Muscle layer of colon (tissue), 2 donors: Measurements from ENCODE around the gene USP34.

Source experiments
- H3K27ac ChIP-seq: one replicate; pipeline ENCODE4 v1.7.0; 2013; ENCODE audit warnings: low read depth, mild to moderate bottlenecking, low read length, moderate library complexity
- H3K27me3 ChIP-seq, 2 donors: one replicate each; pipeline ENCODE4 v1.7.0; 2013; ENCODE audit warnings: low read length in 2 of 2, mild to moderate bottlenecking in 2 of 2; ENCODE audit not compliant: insufficient read depth in 2 of 2, control insufficient read depth in 1 of 2
- H3K36me3 ChIP-seq: one replicate; pipeline ENCODE4 v1.7.0; 2013; ENCODE audit warnings: mild to moderate bottlenecking, low read length; ENCODE audit not compliant: insufficient read depth
- H3K4me1 ChIP-seq: one replicate; pipeline ENCODE4 v1.7.0; 2013; ENCODE audit warnings: mild to moderate bottlenecking, low read length; ENCODE audit not compliant: insufficient read depth
- H3K4me3 ChIP-seq, 2 donors: one replicate each; pipeline ENCODE4 v1.7.0; 2013; ENCODE audit warnings: low read length in 2 of 2, low read depth in 1 of 2, mild to moderate bottlenecking in 1 of 2, moderate library complexity in 1 of 2
- H3K9ac ChIP-seq: one replicate; pipeline ENCODE4 v1.7.0; 2013; ENCODE audit warnings: low read length
- H3K9me3 ChIP-seq: one replicate; pipeline ENCODE4 v1.7.0; 2013; ENCODE audit warnings: mild to moderate bottlenecking, low read length
- donor health status: abdominal sarcoma.
- donor health status: Adenocarcinoma of cecum.

Gene USP34

GRCh38 chr2:61438670-61439069 lies 32.2 kb downstream of the USP34 start:
- Histone ChIP-seq H3K27ac (no peak overlapping the region), H3K4me3 (no peak overlapping the region), H3K4me1 (peaks cover 12% of the 10 kb centered on the region), H3K27me3 (no peaks in the 10 kb centered on the region), H3K9me3 (no peaks in the 10 kb centered on the region), H3K9ac (no peak overlapping the region), H3K36me3 (no peaks in the 10 kb centered on the region)

DNA sequence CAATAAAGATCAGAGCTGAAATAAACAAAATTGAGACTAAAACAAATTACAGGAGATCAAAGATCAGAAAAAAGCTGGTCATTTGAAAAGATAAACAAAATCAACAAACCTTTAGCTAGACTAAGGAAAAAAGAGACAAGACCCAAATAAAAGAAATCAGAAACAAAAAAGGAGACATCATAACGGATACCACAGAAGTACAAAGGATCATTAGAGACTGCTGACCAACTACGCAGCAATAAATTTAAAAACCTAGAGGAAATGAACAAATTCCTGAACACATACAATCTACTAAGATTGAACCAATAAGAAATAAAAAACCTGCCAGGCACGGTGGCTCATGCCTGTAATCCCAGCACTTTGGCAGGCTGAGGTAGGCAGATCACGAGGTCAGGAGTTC lies 33.7 kb downstream of the USP34 start:
- Histone ChIP-seq H3K36me3 (no peaks in the 10 kb centered on the region), H3K4me3 (no peak overlapping the region), H3K9ac (no peak overlapping the region), H3K27ac (no peak overlapping the region), H3K4me1 (peaks cover 14% of the 10 kb centered on the region), H3K9me3 (no peaks in the 10 kb centered on the region), H3K27me3 (no peaks in the 10 kb centered on the region)

- no peak overlapping the region for H3K9ac ChIP-seq
- H3K4me3 ChIP-seq: no peak overlapping the region
- peaks cover 14% of the 10 kb centered on the region for H3K4me1 ChIP-seq
- no peaks in the 10 kb centered on the region for H3K9me3 ChIP-seq
- H3K36me3 ChIP-seq: no peaks in the 10 kb centered on the region
- H3K27me3 ChIP-seq: no peaks in the 10 kb centered on the region
- H3K27ac ChIP-seq: no peak overlapping the region
These were observed 34.8 kb downstream of the USP34 start for GRCh38 chr2:61436092-61436491.

GRCh38 chr2:61435291-61435690 lies 35.6 kb downstream of the USP34 start:
- H3K9me3 ChIP-seq: no peaks in the 10 kb centered on the region
- no peaks in the 10 kb centered on the region for H3K27me3 ChIP-seq
- H3K4me3 ChIP-seq: no peak overlapping the region
- H3K4me1 ChIP-seq: peaks cover 14% of the 10 kb centered on the region
- H3K27ac ChIP-seq: no peak overlapping the region
- H3K36me3 ChIP-seq: no peaks in the 10 kb centered on the region
- no peak overlapping the region for H3K9ac ChIP-seq

GRCh38 chr2:61434314-61434713 lies 36.6 kb downstream of the USP34 start:
- H3K9me3 ChIP-seq: no peaks in the 10 kb centered on the region
- peaks cover 9% of the 10 kb centered on the region for H3K4me1 ChIP-seq
- H3K4me3 ChIP-seq: no peak overlapping the region
- no peaks in the 10 kb centered on the region for H3K27me3 ChIP-seq
- H3K9ac ChIP-seq: no peak overlapping the region
- no peak overlapping the region for H3K27ac ChIP-seq
- H3K36me3 ChIP-seq: no peaks in the 10 kb centered on the region

- Histone ChIP-seq H3K4me3 (no peak overlapping the region), H3K27me3 (no peaks in the 10 kb centered on the region), H3K27ac (no peak overlapping the region)
These were observed 37.3 kb downstream of the USP34 start for GRCh38 chr2:61433606-61434005.

GRCh38 chr2:61432990-61433389 lies 37.9 kb downstream of the USP34 start:
- no peak overlapping the region for H3K27ac ChIP-seq
- no peaks in the 10 kb centered on the region for H3K27me3 ChIP-seq
- no peak overlapping the region for H3K9ac ChIP-seq
- peaks cover 7% of the 10 kb centered on the region for H3K4me1 ChIP-seq
- no peaks in the 10 kb centered on the region for H3K9me3 ChIP-seq
- H3K36me3 ChIP-seq: no peaks in the 10 kb centered on the region
- no peak overlapping the region for H3K4me3 ChIP-seq

More at GRCh38 chr2:61433606-61434005, 37.3 kb downstream of the USP34 start:
- Histone ChIP-seq H3K9ac (no peak overlapping the region), H3K9me3 (no peaks in the 10 kb centered on the region), H3K36me3 (no peaks in the 10 kb centered on the region), H3K4me1 (peaks cover 7% of the 10 kb centered on the region)

DNA sequence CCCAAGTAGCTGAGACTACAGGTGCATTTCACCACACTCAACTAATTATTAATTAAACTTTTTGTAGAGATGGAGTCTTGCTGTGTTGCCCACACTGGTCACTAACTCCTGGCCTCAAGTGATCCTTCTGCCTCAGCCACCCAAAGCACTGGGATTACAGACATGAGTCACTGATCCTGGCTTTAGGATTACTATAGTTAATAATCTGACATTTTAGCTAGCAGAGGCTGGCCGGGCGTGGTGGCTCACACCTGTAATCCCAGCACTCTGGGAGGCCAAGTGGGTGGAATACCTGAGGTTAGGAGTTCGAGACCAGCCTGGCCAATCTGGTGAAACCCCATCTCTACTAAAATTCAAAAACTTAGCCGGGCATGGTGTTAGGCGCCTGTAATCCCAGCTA lies 39.5 kb downstream of the USP34 start:
- no peak overlapping the region for H3K27ac ChIP-seq
- peaks cover 9% of the 10 kb centered on the region for H3K4me1 ChIP-seq
- no peaks in the 10 kb centered on the region for H3K36me3 ChIP-seq
- no peak overlapping the region for H3K4me3 ChIP-seq
- no peaks in the 10 kb centered on the region for H3K27me3 ChIP-seq
- no peaks in the 10 kb centered on the region for H3K9me3 ChIP-seq
- no peak overlapping the region for H3K9ac ChIP-seq

DNA sequence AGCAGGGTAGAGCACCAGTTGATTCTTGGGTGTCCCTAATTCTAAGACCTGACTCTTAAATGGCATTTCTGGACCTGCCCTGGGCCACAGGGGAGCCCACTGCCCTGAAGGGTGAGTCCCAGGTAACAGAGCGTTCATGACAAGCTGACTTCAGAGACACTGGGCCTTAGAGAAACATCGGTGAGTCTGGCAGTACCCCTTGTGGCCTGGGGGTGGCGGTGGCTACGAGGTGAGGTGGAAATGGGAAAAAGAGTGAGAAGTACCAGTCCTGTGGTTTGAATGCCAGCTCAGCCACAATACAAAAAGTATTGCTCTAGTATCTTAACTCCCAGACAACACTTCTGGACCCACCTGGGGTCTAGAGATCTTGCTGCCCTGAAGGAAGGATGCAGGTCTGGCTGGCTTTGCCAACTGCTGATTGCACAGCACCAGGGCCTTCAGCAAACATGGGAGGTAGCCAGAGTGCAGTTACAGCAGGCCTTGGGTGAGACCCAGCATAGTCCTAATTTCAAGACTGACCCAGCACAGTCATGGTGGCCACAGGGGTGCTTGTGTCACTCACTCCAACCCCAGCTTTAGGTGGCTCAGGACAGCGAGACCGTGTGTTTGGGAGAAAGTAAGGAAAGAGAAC lies 44.5 kb downstream of the USP34 start:
- no peaks in the 10 kb centered on the region for H3K36me3 ChIP-seq
- no peak overlapping the region for H3K9ac ChIP-seq
- H3K27ac ChIP-seq: no peak overlapping the region
- peaks cover 9% of the 10 kb centered on the region for H3K4me1 ChIP-seq
- H3K9me3 ChIP-seq: no peaks in the 10 kb centered on the region
- no peaks in the 10 kb centered on the region for H3K27me3 ChIP-seq
- no peak overlapping the region for H3K4me3 ChIP-seq

- Histone ChIP-seq H3K9ac (no peak overlapping the region), H3K27ac (no peak overlapping the region), H3K4me1 (peaks cover 9% of the 10 kb centered on the region)
These were observed 45.2 kb downstream of the USP34 start for GRCh38 chr2:61425605-61426155.

GRCh38 chr2:61423714-61424113 lies 47.2 kb downstream of the USP34 start:
- Histone ChIP-seq H3K27me3 (no peaks in the 10 kb centered on the region), H3K27ac (no peak overlapping the region), H3K4me3 (no peak overlapping the region), H3K4me1 (peaks cover 9% of the 10 kb centered on the region), H3K9me3 (no peaks in the 10 kb centered on the region), H3K9ac (no peak overlapping the region), H3K36me3 (no peaks in the 10 kb centered on the region)

More at GRCh38 chr2:61425605-61426155, 45.2 kb downstream of the USP34 start:
- Histone ChIP-seq H3K4me3 (no peak overlapping the region), H3K36me3 (no peaks in the 10 kb centered on the region), H3K27me3 (no peaks in the 10 kb centered on the region), H3K9me3 (no peaks in the 10 kb centered on the region)

DNA sequence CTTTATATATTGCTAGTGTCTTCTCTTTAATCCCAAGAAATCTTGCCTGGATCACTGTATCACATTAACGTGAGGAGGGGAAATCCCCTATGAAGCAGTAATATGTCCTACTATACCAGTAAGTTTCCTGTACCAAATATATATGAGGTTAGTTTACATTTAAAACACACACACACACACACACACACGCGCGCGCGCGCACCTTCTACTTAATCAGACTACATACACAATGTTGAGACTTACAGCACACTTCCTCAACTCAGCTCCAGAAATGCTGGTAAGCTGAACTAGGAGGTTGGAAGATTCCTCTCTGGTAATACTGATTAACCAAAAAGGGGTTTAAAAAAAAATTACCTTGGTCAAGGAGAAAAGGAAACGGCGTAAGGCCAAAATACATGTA lies 49.3 kb downstream of the USP34 start:
- Histone ChIP-seq H3K4me3 (no peak overlapping the region), H3K27me3 (no peaks in the 10 kb centered on the region), H3K27ac (no peak overlapping the region), H3K9ac (no peak overlapping the region), H3K9me3 (no peaks in the 10 kb centered on the region), H3K4me1 (peaks cover 15% of the 10 kb centered on the region), H3K36me3 (no peaks in the 10 kb centered on the region)
